ENCODE data around the gene RSPRY1.
A peak's percentile ranks its signal among the peaks of the same experiment; 100 is the strongest.

Gene RSPRY1

DNA sequence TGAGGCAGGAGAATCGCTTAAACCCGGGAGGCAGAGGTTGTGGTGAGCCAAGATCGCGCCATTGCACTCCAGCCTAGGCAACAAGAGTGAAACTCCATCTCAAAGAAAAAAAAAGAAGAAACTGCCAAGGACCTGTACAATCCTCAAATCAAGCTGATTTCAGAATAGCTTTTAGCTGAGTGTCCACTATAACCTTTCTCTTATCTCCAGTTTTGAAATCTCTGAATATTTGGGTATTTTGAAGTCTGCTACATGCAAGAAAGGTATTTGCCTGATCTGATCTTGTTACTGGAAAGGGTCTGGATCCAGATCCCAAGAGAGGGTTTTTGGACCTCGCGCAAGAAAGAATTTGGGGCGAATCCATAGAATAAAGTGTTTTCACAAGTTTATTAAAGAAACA, 39.8 kb downstream of the RSPRY1 start:
- DNase-seq: no peak

DNA sequence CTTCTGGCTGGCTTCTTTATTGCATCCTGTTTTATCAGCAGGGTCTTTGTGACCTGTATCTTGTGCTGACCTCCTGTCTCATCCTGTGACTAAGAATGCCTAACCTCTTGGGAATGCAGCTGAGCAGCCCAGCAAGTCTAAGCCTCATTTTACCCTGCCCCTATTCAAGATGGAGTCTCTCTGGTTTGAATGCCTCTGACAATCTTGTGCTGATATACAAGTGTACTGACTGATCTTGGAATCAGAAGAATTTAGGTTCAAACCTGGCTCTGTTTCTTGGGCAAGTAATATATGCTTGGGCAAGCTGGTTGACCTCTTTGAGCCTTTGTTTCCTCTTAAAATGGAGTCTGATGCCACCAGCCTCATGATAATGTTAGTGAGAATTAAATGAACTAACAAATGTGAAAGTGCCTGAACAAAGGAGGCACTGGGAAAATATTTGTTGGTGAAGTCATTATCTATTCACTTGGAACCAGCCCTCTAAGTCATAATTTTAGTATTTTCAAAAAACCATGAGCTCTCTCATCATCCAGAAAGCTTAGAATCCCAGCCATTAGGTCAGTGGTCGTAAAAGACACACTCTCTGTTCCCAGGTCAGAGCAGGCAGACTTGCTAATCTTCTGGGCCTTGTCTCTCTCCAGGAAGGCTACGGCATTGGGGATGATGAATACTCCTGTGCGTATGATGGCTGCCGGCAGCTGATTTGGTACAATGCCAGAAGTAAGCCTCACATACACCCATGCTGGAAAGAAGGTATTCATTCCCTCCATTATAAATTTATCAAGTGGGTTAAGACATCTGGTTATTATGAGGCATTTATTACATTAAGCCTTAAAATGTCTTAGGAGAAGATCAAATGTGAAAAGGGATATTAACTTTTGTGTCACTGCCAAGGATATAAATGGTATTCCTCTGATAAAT, 40.8 kb downstream of the RSPRY1 start:
- no peak for DNase-seq

DNA sequence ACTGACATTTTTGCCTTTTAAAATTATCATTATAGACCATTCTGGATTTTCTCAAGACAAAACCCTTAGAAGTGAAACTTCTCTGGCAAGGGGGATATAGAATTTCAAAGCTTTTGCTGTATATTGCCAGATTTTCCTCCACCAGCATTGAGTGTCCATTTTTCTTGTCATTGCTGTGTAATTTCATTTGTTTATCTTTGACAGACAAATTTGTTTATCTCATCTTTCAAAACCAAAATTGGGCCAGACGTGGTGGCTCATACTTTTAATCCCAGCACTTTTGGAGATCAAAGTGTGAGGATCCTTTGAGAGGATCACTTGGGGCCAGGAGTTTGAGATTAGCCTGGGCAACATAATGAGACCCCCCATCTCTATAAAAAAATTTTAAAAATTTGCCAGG, 43.0 kb downstream of the RSPRY1 start:
- no peak for DNase-seq

DNA sequence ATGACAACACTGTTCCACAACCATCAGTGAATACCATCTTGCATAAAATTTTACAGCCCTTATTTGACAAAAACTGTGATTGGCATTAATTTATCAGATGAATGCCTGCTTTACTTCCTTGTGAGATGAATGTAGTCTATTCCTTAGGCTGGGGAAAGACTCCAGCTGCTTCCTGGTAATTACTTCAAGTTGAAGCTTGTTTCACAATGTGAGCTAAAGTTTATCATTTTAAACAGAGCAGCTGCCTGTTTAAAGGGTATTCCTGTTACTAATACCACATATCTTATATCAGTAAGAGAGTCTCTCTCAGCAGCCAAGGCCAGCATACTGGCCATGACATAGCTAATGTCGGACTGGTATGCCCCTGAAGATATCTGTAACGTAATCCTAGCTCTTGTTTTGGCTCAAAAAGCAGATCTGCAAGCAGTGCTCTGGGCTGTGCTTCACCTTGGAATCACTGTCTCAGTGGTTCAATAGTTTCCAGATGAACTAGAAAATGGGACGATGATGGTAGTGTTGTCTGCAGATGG, 45.8 kb downstream of the RSPRY1 start:
- DNase-seq: no peak

DNA sequence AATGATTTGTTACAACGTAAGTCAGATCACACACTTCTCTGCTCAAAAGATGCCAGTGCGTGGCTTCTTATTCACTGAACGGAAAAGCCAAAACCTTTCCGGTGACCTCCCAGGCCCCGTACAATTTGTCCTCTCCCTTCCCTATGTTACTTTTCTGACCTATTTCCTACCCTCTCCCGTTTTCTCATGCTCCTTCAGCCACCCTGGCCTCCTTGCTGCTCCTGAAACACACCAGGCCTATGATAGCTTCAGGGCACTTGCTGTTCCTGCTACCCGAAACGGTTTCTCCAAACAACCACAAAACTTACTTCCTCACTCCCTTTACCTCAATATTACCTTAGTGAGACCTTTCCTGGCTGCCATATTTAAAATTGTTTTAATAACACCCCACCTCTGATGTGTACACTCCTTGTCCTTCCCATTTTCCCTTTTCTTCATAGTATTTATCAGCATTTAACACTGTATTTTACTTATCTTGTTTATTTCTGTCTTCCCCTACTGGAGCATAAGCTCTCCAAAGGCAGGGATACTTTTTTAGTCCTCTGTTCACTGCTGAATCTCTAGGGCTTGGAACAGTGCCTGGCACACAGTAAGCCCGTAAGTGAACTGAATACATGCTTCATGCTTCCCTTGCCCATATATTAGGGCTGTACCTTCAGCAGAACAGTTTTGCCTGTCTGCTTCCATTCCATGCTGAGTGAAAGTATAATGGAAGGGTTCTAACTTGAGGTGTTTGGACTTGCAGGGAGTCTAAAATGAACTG, 48.0 kb downstream of the RSPRY1 start:
- DNase-seq: no peak

DNA sequence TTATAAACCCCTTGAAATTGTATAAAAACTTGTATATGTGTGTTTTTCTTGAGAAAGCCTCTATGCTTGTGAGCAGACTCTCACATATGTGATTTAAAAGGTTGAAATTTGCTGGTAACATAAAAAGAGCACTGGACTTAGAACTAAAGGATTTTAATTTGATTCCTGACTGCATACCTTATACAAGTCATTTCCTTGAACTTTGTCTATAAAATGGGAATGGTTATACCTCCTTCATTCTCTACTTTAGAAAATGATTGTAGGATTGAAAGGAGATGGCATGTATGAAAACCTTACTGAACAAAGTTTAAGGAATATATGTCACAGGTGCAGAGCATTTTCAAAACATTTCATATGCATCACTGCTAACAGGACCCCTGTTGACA, 48.6 kb downstream of the RSPRY1 start:
- no peak for DNase-seq

DNA sequence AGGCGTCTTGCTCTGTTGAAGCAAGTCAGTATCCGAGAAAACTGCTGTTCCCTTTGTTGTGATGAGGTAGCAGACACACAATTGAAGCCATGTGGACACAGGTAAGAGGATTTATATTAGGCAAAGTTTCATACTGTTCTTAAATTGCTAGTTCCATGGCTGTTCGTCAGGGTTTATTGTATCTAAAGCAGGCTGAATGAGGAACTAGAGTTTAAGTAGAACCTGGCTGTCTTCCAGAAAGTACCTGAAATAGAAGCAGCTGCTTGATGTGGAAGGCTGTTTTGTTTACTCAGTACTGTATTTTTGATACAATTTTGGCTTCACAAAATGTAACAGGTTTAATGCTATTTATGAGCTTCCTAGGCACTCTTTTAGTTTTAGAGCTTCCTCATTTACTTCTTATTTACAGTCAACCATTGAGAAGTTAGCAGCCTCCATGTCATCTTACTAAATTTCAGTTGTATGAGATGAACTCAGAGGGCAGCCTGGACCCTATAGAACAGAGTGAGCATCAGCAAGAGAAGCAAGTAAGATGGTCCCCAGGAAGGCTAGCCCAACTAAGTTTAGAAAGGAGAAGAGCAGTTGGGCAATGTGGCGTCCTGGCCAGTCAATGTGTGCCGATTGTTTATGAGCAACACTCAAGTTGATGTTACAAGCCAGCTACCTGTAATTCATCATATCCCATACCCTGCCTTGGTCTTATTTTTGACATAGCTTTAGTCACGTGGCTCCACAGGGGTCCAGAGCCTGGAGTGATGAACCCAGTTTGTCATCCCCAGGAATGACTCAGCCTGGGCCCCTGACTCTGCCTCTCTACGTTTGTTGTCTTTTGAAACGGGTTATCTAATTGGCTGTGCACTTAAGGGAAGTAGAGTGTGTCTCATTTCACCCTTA, 49.2 kb downstream of the RSPRY1 start:
- peak; percentile 13 for DNase-seq

DNA sequence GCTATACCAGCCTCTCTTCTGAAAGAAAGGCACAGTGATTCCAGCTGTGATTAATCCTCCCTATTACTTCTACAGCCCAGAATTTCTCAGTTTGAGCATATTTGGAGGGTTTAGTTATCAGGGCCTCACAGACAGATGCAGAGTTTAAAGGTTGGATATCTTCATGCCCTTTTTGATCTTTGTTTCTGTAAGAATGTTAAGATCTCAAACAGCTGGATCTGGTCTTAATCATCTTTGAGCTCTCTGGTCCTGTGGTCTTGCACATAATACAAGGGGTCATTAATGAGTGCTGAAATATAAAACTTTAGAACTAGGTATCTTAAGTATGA, 49.9 kb downstream of the RSPRY1 start:
- no peak for DNase-seq

DNA sequence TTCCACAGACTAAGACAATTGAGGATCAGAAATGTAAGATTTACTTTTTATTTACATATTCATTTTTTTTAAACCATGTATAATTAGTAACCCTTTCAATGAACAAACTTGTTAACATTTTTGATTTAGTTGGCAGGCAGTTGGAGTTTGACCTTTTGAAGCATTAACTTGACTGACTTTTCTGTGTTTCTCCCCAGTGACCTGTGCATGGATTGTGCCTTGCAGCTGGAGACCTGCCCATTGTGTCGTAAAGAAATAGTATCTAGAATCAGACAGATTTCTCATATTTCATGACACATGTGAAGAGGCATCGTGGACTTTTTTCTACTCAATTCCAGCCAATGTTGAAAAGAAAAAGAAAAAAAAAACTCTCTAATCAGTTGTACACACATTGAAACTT, 52.6 kb downstream of the RSPRY1 start:
- no peak for DNase-seq

DNA sequence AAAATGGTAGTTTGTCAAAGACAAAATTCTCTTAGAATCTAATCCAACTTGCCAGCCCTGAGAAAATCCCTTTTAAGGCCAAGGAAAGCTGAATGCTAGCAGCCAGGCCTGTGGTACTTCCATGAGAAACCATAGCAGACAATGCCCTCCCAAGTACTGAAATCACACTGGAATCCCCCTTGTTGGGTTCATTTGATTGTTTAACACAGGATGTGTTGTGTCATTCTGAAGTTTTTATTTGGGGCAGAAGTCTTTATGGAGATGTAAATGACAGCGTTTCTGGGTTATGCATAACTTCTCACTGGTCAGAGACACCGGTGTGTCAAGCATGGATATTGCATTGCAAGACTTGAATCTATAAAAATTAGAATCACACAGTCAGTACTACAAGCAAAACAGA, 53.0 kb downstream of the RSPRY1 start:
- no peak for DNase-seq

DNA sequence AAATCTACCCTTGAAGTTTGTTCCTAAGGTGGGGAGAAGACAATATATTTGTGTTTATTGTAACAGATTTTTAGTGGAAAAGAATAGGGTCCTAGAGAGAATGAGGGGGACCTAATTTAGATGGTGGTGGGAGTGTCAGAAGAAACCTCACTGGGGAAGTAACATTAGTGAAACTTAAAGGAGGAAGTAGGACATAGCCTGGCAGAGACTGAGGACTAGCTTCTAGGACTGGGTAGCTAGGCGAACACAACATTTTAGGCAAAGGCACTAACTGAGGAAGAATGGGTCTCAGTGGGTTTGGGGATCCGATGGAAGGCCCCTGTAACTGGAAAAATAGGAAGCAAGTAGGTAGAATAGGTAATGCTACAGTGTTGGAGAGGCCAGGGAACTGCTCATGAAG, 54.7 kb downstream of the RSPRY1 start:
- no peak for DNase-seq

DNA sequence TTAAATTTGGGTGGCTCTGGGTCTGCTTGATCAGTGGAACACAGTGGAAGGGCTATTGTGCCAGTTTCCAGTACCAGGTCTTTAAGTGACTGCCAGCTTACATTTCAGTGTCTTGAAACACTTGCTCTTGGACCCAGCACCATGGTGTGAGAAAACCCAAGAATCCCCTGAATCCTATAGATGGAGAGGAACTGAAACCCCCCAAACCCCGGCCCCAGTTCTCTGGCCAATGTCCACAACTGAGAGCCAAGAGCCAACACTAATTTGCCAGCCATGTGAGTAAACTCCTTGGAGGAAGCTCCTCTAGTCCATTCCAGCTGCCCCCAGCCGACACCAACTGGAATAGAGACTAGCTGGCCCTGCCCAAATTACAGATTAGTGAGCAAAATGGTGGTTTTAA, 56.5 kb downstream of the RSPRY1 start:
- no peak for DNase-seq

DNA sequence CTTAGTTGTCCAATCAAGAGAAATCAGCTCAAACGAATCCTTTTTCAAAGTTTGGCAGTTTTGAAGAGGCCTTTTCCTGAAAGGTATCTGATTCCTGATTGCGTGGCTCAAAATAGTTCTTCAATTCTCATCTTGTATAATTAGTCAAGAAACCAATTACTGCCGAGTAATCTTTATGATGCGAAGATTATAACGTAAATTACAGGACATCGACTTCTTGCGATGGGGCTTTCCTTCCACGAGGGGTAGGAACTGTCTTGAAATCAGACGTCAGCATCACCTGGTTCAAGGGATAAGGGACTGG, 58.3 kb downstream of the RSPRY1 start:
- DNase-seq: no peak

DNA sequence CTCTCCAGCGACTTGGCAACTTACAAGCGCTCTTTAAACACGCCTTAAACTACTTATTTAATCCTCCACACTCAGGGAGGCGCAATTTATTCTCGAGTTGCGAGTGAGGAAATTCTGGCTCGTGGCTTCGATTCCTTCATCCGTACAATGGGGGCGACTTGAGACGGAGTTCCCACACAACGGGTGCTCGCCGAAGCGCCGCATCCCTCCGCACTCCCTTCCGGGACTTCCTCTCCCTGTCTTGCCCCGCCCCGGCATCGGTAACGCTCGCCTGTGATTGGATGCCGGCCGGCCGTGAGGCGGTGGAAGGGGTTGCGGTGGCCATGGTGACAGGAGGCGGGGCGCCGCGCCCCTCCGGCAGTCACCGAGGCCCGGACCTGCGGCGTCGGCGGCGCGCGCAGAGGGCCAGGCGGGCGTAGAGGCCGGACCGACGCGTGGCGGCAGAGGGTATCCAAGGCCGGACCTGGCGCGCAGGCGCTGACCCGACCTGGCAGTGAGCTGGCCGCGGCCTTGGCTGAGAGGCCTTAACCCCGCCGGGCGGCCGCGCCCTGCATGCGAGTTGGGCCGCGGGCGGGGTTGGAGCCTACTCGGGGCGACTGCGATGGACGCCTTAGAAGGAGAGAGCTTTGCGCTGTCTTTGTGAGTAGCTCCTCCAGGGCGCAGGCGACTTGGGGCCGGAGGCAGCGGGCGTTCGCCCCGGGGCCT, 58.8 kb downstream of the RSPRY1 start, which contains the start of gene ARL2BP:
Gene ARL2BP (plus strand): TSS at position 493 of the 705 bp plus-strand sequence. CDS start 109 bp downstream, at position 602.
- DNase-seq: peak; percentile 98

DNA sequence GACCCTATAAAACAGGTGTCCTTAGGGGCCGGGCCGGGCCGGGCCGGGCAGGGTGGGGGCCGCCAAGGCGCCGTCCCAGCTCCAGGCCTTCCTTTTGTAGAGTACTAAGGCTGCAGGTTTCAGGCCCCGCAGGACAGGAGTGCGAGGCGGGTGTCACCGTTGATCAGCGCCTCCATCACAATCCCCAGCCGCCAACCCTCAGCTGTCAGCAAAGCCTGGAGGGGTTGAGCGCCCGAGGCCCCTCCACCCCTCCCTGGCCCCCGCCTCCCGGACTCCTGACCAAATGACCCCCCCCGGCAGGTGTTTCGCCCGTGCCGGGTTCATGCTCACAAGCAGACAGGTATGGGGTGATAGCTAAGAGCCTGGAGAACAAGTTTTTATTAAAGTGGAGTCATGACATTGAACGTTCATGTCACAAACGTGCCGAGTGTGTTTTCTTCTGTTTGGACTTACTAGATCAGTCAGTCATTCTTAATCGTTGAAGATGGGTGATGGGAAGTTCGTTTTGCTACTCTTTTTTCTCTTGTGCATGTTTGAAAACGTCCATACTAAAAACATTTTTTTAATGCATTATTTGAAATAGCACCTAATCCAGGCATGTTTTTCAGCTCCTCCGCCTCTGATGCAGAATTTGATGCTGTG, 59.5 kb downstream of the RSPRY1 start:
- DNase-seq: no peak

DNA sequence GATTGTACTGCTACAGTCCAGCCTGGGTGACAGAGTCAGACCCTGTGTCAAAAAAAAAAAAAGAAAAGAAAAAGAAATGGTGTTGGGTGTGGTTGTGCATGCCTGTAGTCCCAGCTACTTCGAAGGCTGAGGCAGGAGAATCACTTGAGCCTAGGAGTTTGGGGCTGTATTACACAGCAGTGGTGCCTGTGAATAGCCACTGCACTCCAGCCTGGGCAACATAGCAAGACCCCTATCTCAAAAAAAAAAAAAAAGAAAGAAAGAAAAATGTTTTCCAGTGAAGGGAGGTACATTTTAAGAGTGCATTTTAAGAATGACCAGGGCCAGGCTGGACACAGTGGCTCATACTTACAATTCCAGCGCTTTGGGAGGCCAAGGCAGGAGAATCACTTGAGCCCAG, 65.2 kb downstream of the RSPRY1 start:
- DNase-seq: no peak

DNA sequence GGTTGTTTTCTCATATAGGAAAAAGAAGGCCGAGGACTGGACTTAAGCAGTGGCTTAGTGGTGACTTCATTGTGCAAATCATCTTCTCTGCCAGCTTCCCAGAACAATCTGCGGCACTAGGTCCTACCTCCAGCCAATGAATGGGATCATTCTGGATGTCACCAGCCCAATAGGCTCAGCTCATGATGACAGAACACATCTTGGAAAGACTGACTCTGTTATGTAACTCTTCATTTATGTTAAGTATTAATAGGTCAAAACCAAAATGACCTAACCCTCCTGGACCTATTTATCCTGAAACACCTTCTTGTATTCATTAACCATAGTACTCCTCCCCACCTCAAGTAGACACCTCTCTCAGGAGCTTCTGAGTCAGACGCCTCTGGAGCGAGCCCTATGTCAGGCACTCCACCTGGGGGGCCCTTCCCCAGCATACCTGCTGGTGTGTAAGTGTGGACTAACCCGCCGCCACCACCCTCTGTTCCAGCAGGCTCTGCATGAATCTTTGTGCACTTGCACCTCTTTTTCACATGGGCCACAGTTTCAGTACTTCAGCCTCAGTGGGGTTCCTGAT, 66.1 kb downstream of the RSPRY1 start:
- no peak for DNase-seq

DNA sequence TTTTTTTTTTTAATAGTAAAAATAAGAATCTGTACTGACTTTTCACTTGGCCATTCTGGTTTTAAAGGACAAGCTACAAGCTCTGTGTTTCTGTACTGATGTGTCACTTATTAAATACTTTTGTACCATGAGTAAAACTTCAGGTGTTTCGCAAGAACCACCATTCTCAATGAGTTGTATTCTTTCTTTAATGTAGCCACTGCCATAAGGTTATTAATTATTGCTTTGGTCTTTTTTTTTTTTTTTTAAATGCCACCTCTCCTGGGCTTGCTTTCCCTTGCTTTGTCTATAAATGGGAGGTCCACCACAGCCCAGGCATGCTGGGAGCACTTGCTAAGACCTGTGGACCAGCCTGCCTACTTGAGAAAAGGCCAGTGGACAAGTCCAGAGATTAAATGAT, 67.3 kb downstream of the RSPRY1 start:
- no peak for DNase-seq

DNA sequence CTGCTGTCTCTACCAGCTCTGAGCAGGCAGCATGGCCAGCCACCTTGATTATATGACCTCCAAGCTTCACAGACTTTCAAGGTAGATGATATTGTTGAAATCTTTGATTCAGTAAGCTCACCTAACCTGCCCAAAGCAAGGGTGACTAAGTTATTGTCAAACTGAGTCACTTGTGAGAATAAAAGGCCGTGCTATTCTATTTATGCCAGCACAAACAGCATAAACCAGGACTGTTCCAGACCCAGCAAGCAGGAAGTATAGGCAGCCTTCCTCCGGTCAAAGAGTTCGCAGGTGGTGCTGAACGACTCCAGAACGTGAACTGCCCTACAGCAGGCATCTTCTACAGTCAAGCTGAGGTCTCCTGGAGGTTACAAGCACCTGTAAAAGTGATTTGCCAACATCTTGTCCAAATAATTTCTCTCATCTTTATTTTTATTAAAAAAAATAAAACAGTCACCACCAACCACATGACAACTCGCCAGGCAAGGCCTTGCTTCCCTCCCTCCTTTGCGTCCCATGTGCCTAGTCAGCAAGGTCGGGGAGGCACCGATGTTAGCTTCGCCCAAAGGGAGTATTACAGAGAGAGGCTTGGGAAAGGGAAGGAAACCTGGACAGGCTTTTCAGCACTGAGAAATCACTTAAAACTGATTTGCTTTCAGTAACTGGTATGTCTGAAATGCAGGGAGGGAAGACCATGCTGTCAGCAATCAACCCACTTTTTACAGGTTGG, 69.7 kb downstream of the RSPRY1 start:
- no peak for DNase-seq

DNA sequence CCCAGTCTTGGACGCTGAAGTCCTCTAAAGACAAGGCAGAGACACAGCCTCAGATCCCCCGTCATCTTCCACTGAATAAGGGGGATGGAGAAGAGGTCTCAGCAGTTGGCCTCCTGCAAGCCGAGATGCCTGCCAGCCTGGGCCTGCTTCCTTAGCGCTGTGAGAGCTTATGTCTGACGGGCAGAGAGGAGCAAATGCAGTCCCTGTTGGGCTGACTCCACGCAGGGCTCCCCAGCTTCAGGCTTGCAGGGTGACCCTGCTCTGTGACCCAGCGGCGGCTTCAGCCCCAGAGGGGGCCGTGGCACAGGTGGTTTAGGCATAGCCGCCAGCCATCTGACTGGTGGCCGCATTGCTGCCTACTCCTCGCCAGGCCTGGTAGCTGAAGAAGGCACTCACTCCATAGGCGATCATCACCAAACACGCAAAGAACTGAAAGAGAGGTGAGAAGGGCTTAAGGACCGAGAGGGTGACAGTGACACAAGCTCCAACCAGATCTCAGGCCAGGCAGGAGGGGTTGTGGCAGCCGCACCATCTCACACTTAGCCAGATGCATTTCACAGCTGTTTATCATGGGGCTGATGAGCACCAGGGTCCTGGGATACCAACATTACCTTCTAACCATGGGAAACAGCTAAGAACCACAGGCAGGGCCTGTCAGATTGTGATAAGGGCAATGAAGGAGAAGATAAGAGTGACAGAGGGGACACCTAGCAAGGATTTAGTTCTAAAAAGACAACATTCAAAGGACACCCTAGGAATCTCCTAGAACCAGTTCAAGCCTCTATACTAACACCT, 70.7 kb downstream of the RSPRY1 start:
- no peak for DNase-seq

Data from stimulated activated CD4-positive, alpha-beta T cell treated with anti-CD3 and anti-CD28 coated beads, Interleukin-4, amount 100 ng/mL, for 24 hours (primary cell).